Measurements from ENCODE around the gene NUDT8.

GRCh38 chr11:67648796-67649613, 19.3 kb upstream of the NUDT8 start:
- TF ChIP-seq PATZ1 (CRISPR knock-in tag; IDR thresholded peaks at IDR 0.05; ENCODE audit: borderline replicate concordance) (no peak), RARB (CRISPR knock-in tag; IDR thresholded peaks at IDR 0.05) (no peak), ZFP3 (CRISPR knock-in tag; IDR thresholded peaks at IDR 0.05) (no peak), SNAI2 (CRISPR knock-in tag; IDR thresholded peaks at IDR 0.05) (no peak)

Measured in SK-N-SH treated with all-trans-retinoic acid at 6 μM for 48 hours (cell line).